Activated CD4-positive, alpha-beta T cell treated with anti-CD3 and anti-CD28 coated beads for 36 hours (primary cell): ENCODE data around the gene TP53. TPM values are rescaled to one million over a fixed set of nuclear protein-coding genes. Genes with fewer than 3 reads are reported as not detected.

Experiments used
- ATAC-seq: fragments of 200-7000 bp; cut with Tn5 transposase; one replicate; pipeline ENCODE4 v1.10.0; 2021; ENCODE audit warnings: mild to moderate bottlenecking, moderate library complexity
- CTCF ChIA-PET: fragments of 350-600 bp; sonication (Branson Sonifier 250); formaldehyde crosslinking; loops from one replicate; lab custom pipeline; 2021; ENCODE audit warnings: antibody characterized with exemption; lab: Charles Lee
- POLR2A ChIA-PET: fragments of 350-600 bp; sonication (Branson Sonifier 250); formaldehyde crosslinking; loops from one replicate; lab custom pipeline; 2021; ENCODE audit warnings: antibody characterized with exemption, inconsistent platforms; lab: Charles Lee
- DNase-seq: peaks from one replicate; pipeline ENCODE4 v3.0.0-alpha.2; 2020
- H3K27ac Mint-ChIP-seq: one replicate; pipeline ENCODE4 v1.8.0; 2021; ENCODE audit warnings: mixed read lengths
- H3K27me3 Mint-ChIP-seq: one replicate; pipeline ENCODE4 v1.8.0; 2021; ENCODE audit warnings: mixed read lengths
- H3K36me3 Mint-ChIP-seq: one replicate; pipeline ENCODE4 v1.8.0; 2021; ENCODE audit warnings: low read depth, mixed read lengths
- H3K4me1 Mint-ChIP-seq: one replicate; pipeline ENCODE4 v1.8.0; 2021; ENCODE audit warnings: mixed read lengths
- H3K4me3 Mint-ChIP-seq: one replicate; pipeline ENCODE4 v1.8.0; 2021; ENCODE audit warnings: mild to moderate bottlenecking, moderate library complexity, mixed read lengths
- H3K9me3 Mint-ChIP-seq: one replicate; pipeline ENCODE4 v1.8.0; 2021; ENCODE audit warnings: low read depth, mixed read lengths
- intact Hi-C, 2 experiments: fragments of 100-400 bp; cut with DNase I in 1 of 2; cut with micrococcal nuclease in 1 of 2; formaldehyde crosslinking; loops; one replicate each; pipeline versions ENCODE4 v1.14.2 to v1.15.1; 2022 to 2024; cut with DNase I, micrococcal nuclease
- total RNA-seq, 2 experiments: library from RNA; stranded (reverse); gene quantifications; one replicate each; pipeline ENCODE4 v1.2.3, GENCODE V29; 2021

The TP53 gene
- total RNA-seq, 2 experiments from 2014 or later, result 127 to 165 TPM

DNA sequence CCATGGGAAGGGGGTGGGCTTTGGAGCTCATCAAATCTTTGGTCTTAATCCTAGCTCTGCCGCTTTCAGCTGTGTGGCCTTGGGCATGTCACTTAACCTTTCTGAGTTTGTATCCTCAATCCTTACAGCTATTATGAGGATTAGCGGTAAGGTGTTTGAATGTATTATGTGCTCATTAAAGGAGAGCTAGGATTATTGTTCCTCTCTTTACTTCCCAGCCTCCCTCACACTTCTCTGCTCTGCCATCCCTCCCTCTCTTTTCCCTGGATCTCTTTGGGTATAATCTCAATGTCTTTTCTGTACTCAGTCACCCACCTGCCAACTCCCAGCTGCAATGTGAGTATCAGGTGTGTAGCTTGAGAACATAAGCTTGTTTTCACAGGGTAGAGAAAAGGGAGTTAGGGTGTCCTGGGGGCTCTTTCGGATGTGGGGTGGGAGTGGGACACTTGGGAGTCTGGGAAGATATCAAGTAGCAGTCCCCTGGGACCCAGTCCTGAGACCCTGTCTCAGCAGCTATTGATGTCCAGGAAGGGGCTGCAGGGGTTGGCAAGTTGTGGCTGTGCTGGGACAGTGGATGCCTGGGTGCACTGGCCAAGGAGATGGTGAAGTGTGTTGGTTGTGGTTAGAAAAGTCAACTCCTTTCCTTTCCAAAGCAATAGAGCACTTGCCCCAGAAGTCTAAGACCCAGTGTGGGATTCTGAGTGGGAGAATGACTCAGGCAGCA is 19.5 kb upstream of the TP53 start:
- CTCF ChIA-PET, result interaction anchor here (0.7 to 4.8 kb wide), 4 partner anchors 18 to 698 kb away, joined by 3 to 25 read pairs (median 3); partner anchors contain the start of genes TP53 and WRAP53
- intact Hi-C loops, result no loop called here
- POLR2A ChIA-PET, result interaction anchor here (0.8 kb wide), 1 partner anchor 20 kb away, joined by 6 read pairs; no protein-coding TSS in a partner anchor
- Mint-ChIP-seq H3K9me3 (no peaks in the 10 kb centered on the region), H3K27ac (no peak overlapping the region), H3K4me3 (no peak overlapping the region), H3K27me3 (peaks cover 59% of the 10 kb centered on the region), H3K36me3 (peaks cover 8% of the 10 kb centered on the region), H3K4me1 (peaks cover 23% of the 10 kb centered on the region)
- DNase-seq, result no peak
- ATAC-seq, result no peak

DNA sequence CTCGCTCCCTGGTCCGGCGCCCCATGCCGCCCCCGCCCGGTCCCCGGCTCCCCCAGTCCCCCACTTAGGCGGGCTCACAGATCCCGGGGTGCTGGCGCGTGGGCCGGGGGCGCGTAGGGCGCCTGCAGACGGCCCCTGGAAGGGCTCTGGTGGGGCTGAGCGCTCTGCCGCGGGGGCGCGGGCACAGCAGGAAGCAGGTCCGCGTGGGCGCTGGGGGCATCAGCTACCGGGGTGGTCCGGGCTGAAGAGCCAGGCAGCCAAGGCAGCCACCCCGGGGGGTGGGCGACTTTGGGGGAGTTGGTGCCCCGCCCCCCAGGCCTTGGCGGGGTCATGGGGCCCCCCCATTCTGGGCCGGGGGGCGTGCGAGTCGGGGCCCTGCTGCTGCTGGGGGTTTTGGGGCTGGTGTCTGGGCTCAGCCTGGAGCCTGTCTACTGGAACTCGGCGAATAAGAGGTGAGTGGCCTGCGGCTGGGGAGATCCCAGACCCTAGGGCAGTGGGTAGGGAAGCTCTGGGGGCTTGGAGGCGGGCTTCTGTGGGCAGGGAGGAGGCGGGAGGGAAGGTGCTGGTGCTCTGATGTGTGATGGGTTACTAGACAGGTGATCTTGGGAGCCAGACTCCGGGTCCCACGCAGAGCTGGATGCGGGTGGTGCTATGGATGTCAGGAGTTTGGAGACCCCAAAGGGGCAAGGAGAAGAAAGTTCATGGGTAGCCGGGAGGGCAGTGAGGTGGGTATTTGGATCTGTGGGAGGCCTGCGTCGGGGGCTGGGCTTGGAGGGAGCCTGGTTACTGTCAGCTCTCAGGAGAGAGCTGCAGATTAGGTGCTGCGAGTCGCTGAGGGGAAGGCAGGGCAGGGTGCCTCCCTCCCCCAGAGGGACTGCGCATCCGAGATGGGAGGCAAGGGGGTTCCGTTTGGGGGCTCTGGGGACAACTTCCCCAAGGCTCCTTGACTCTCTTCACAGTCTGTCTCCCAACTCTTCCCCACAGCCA is 18.3 kb upstream of the TP53 start:
- ChIA-PET CTCF (interaction anchor here (0.6 to 4.8 kb wide), 4 partner anchors 16 to 660 kb away, joined by 3 to 25 read pairs (median 3); partner anchors contain the start of genes ATP1B2, TP53 and WRAP53), POLR2A (interaction anchor here (0.8 to 1.4 kb wide), 2 partner anchors 17 to 221 kb away, joined by 4 read pairs; partner anchors contain the start of gene WRAP53)
- no peaks in the 10 kb centered on the region for H3K9me3 Mint-ChIP-seq
- H3K36me3 Mint-ChIP-seq, result peaks cover 16% of the 10 kb centered on the region
- no peak overlapping the region for H3K27ac Mint-ChIP-seq
- ATAC-seq, result no peak
- DNase-seq, result no peak
- H3K4me1 Mint-ChIP-seq, result peaks cover 20% of the 10 kb centered on the region
- intact Hi-C loops, result no loop called here
- H3K4me3 Mint-ChIP-seq, result no peak overlapping the region
- peaks cover 51% of the 10 kb centered on the region for H3K27me3 Mint-ChIP-seq

DNA sequence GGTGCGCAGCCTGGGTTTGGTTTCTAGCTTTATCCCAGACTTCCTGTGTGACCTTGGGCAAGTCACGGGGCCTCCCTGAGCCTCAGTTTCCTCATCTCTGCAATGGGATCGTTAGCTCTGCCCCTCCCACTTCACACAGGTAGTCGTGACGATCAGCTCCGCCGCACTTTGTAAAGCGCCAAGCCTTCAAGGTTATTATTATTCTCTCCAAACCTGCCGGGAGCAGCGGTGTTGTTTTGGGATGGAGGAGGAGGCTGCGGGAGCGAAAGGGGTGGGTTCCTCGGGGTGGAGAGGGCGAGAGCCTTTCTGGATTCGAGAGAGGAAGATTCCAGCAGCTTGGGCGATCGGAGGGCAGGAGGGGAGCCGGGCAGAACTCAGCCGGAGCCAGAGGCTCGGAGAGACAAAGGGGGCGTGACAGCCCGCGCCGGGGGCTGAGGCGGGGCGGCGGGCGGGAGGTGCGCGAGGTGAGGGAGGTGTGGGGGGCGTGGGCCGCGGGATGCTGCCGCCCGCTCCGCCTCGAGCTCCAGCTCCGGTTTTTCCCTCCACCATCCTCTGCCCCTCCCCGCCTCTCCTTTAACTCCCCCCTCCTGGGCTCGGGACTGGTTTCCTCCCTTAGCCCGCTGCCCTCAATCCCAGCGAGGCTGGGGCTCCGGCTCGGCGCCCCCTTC is 17.4 kb upstream of the TP53 start, which contains the start of gene EFNB3:
EFNB3 (plus strand) TSS at position 602 of the 668 bp plus-strand sequence. CDS start 397 bp downstream, outside the sequence.
- DNase-seq (peak; percentile 23), ATAC-seq (no peak)
- Mint-ChIP-seq H3K27ac (no peak within 1 kb of the TSS), H3K4me1 (peaks cover 14% of the 10 kb centered on the region), H3K9me3 (no peaks in the 10 kb centered on the region), H3K36me3 (peaks cover 20% of the 10 kb centered on the region), H3K27me3 (peaks cover 43% of the 10 kb centered on the region), H3K4me3 (peak within 1 kb of the TSS; percentile 30)
- POLR2A ChIA-PET, result interaction anchor here (1.4 to 1.5 kb wide), 2 partner anchors 16 to 19 kb away, joined by 4 read pairs; partner anchors contain the start of gene WRAP53
- intact Hi-C loops, result no loop called here
- CTCF ChIA-PET, result interaction anchor here (4.8 kb wide), 1 partner anchor 16 kb away, joined by 25 read pairs; the partner anchor contains the start of genes TP53 and WRAP53

DNA sequence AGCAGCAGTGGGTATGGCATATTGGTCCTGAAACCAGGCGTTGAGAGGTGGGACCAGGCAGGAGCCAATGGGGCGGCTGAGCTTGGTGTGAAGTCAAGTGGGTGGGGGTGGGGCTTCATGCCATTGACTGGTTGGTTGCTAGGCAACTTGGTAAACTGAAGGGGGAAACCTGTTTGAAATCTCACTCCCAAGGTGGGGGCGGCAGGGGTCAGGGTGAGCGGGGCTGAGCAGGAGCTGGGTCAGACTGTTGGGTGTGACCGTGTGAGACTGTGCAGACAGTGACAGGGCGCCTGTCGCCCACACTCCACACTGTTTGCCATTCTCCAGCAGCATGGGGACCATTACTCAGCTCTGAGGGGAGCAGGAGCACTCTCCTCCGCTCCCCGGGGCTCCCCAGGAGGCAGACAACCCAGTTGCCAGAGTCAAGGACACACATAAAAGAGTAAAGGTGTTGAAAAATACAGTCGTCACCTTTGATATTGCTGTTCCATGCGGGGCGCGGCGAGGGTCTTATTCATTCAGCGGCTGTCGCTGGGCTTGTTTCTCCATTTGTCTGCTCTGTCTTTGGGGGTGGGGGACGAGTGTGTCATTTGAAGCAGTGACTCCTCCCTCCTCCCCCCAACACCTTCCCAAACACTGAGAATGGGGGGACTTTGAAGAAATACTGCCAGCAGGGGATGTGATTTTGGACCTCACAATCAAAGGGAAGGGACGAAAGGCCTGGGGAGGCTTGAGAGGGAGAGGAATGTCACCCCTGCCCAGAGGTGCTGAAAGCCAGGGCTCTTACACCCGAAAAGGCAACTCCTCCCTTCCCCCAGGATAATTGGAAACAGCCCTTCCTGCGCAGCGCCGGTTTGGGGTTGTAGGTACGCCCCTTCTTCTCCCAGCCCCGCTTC is 16.5 kb upstream of the TP53 start:
- peaks cover 40% of the 10 kb centered on the region for H3K27me3 Mint-ChIP-seq
- H3K27ac Mint-ChIP-seq, result no peak overlapping the region
- CTCF ChIA-PET, result interaction anchor here (0.5 to 4.8 kb wide), 2 partner anchors 15 to 101 kb away, joined by 3 to 25 read pairs; partner anchors contain the start of genes TP53 and WRAP53
- no peaks in the 10 kb centered on the region for H3K9me3 Mint-ChIP-seq
- ATAC-seq, result peak; percentile 53
- peak; percentile 36 for DNase-seq
- intact Hi-C loops, result no loop called here
- no peak overlapping the region for H3K4me3 Mint-ChIP-seq
- H3K36me3 Mint-ChIP-seq, result peaks cover 20% of the 10 kb centered on the region
- H3K4me1 Mint-ChIP-seq, result peaks cover 14% of the 10 kb centered on the region
- POLR2A ChIA-PET, result interaction anchor here (0.6 to 1.5 kb wide), 6 partner anchors 15 to 252 kb away, joined by 3 to 7 read pairs (median 4); partner anchors contain the start of genes TP53 and WRAP53

DNA sequence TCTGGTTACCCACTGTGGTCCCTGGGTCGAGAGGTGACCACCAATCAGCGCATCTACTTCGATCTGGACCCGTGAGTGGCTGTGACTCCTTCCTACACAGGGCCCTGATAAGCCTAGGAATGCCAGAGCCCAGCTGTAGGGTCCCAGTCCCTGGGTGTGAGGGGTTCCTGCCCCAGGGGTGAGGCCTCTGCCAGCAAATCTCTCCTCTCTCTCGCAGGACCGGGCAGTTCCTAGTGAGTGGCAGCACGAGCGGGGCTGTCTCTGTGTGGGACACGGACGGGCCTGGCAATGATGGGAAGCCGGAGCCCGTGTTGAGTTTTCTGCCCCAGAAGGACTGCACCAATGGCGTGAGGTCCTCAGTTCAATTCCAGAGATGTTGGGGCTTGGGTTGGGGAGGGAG is 15.5 kb upstream of the TP53 start:
- no peak overlapping the region for H3K4me3 Mint-ChIP-seq
- H3K9me3 Mint-ChIP-seq, result no peaks in the 10 kb centered on the region
- POLR2A ChIA-PET, result interaction anchor here (0.6 to 1.5 kb wide), 5 partner anchors 15 to 251 kb away, joined by 3 to 7 read pairs (median 4); partner anchors contain the start of gene TP53

DNA sequence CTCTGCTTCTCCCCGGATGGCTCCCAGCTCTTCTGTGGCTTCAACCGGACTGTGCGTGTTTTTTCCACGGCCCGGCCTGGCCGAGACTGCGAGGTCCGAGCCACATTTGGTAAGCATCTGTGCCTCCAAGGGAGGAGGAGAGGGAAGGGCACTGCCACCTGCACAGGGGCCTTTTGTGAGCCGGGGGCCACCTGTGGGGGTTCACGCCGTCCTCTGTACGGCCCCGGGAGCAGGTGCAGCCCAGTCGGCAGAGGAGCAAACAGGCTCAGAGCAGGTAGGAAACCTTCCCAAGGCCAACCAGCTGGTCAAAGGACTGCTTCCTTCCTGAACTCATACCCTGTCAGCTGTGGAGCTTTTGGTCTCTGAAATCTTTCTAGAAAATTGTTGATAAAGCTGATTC is 14.4 kb upstream of the TP53 start:
- Mint-ChIP-seq H3K4me3 (no peak overlapping the region), H3K4me1 (peaks cover 14% of the 10 kb centered on the region), H3K27ac (no peak overlapping the region), H3K27me3 (peaks cover 26% of the 10 kb centered on the region), H3K9me3 (no peaks in the 10 kb centered on the region), H3K36me3 (peaks cover 31% of the 10 kb centered on the region)
- intact Hi-C loops, result no loop called here
- CTCF ChIA-PET, result interaction anchor here (0.5 to 1.6 kb wide), 3 partner anchors 11 to 1882 kb away, joined by 3 to 4 read pairs (median 3); partner anchors contain the start of gene TP53
- DNase-seq, result no peak
- no peak for ATAC-seq
- POLR2A ChIA-PET, result no interaction called here

More for the DNA sequence above, 15.5 kb upstream of the TP53 start:
- Mint-ChIP-seq H3K36me3 (peaks cover 26% of the 10 kb centered on the region), H3K27me3 (peaks cover 34% of the 10 kb centered on the region), H3K27ac (no peak overlapping the region), H3K4me1 (peaks cover 14% of the 10 kb centered on the region)
- CTCF ChIA-PET, result interaction anchor here (0.5 kb wide), 1 partner anchor 102 kb away, joined by 3 read pairs; no protein-coding TSS in a partner anchor
- DNase-seq (no peak), ATAC-seq (no peak)
- intact Hi-C loops, result no loop called here

DNA sequence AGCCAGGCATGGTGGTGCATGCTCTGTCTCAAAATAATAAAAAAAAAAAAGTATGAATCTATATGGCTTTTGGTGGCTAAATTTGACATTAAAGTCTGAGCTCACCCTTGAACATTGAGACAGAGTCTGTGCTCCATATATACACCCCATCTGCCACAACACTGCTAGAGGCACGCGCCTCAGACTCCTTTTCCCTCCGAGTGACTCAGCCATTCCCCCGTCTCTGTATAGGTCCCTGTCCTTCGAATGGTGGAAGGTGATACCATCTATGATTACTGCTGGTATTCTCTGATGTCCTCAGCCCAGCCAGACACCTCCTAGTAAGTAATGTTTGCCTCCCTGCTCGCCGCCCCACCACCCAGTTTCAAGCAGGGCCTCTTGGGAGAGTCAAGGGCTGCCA is 13.2 kb upstream of the TP53 start:
- no peaks in the 10 kb centered on the region for H3K9me3 Mint-ChIP-seq
- peaks cover 16% of the 10 kb centered on the region for H3K27me3 Mint-ChIP-seq
- no peak overlapping the region for H3K27ac Mint-ChIP-seq
- intact Hi-C loops, result no loop called here
- ATAC-seq, result no peak
- H3K36me3 Mint-ChIP-seq, result peaks cover 40% of the 10 kb centered on the region
- peaks cover 10% of the 10 kb centered on the region for H3K4me1 Mint-ChIP-seq
- ChIA-PET CTCF (interaction anchor here (0.7 to 1.6 kb wide), 3 partner anchors 10 to 279 kb away, joined by 3 to 4 read pairs (median 4); partner anchors contain the start of gene TP53), POLR2A (no interaction called here)
- DNase-seq, result no peak
- H3K4me3 Mint-ChIP-seq, result no peak overlapping the region

DNA sequence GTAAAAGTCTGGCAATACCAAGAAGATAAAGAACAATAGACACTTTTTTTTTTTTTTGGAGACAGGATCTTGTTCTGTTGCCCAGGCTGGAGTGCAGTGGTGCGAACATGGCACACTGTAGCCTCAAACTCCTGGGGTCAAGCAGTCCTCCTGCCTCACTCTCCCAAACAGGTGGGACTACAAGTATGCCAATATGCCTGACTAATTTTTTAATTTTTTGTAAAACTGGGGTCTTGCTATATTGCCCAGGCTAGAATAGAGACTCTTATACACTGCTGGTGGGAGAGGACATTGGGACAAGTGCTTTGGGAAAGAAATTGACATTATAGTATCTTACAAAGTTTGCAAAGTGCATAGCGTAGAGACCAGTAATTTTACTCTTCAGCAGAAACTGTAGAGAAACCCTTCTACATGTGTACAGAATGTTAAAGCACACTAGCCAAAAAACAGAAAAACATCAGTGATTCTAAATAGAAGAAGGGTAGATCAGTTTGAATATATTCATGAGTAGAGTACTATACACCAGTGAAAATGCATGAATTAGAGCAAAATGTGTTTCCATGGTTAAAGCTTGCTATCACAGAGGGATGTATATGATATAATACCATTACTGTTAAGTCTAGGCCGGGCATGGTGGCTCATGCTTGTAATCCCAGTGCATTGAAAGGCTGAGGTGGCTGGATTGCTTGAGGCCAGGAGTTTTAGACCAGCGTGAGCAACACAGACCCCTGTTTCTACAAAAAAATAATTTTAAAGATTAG is 10.7 kb upstream of the TP53 start:
- H3K36me3 Mint-ChIP-seq, result peaks cover 50% of the 10 kb centered on the region
- no peaks in the 10 kb centered on the region for H3K4me1 Mint-ChIP-seq
- ATAC-seq, result no peak
- H3K9me3 Mint-ChIP-seq, result no peaks in the 10 kb centered on the region
- no peak for DNase-seq
- CTCF ChIA-PET, result no interaction called here
- H3K4me3 Mint-ChIP-seq, result no peak overlapping the region
- intact Hi-C loops, result no loop called here
- POLR2A ChIA-PET, result no interaction called here
- no peak overlapping the region for H3K27ac Mint-ChIP-seq
- no peaks in the 10 kb centered on the region for H3K27me3 Mint-ChIP-seq

DNA sequence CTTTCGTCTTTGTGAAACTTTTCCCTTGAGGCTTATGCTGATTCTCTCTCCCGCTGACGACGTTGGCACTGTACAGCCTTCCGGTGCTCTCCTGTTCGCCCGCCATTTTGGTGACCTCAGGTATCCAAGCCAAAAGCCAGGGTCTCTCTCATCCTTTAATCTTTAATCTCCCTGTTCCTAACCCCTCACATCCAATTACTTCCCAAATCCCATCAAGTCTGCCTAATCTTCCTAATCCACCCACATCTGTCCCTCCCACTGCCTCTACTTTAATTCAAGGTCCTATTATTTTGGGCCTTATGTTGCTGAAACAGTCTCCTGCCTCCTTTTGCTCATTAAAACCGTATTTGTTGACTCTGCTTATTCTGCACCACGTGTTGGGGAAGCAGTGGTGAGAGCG is 8.3 kb upstream of the TP53 start:
- ATAC-seq (no peak), DNase-seq (no peak)
- ChIA-PET CTCF (no interaction called here), POLR2A (no interaction called here)
- Mint-ChIP-seq H3K36me3 (peaks cover 43% of the 10 kb centered on the region), H3K27ac (no peak overlapping the region), H3K4me1 (no peaks in the 10 kb centered on the region), H3K4me3 (no peak overlapping the region), H3K9me3 (no peaks in the 10 kb centered on the region), H3K27me3 (no peaks in the 10 kb centered on the region)
- intact Hi-C loops, result no loop called here
